ENCODE results near the gene HP1BP3. TPM values are rescaled to one million over a fixed set of nuclear protein-coding genes. Genes with fewer than 3 reads are reported as not detected.
A peak's percentile ranks its signal among the peaks of the same experiment; 100 is the strongest.

The HP1BP3 gene
- 100 to 1,000 TPM; 224 to 317 (median 281) TPM for total RNA-seq

GRCh38 chr1:20787029-20787839 lies at the start of gene HP1BP3:
Gene HP1BP3, minus strand, starts transcription at chr1:20787307. Its CDS starts 6,867 bp downstream, at chr1:20780440.
- Histone ChIP-seq H3K4me3 (peak within 1 kb of the TSS; percentile 76 to 93 (median 90)), H3K4me1 (peaks cover 4 to 13% of the 10 kb centered on the region in 2 donors), H3K9me3 (no peaks in the 10 kb centered on the region), H3K27ac (peak within 1 kb of the TSS; percentile 94 to 98), H3K27me3 (no peaks in the 10 kb centered on the region), H3K36me3 (no peaks in the 10 kb centered on the region)
- intact Hi-C loops (cut with DNase I; ENCODE audit: low total_unique reads): no loop called here
- peak; percentile 63 to 67 for DNase-seq (ENCODE audit: low spot score in 2 of 2)
- TF ChIP-seq POLR2A (IDR thresholded peaks at IDR 0.05): no peak
- peak in 1 of 3 donors; percentile 2 for TF ChIP-seq POLR2AphosphoS5 (IDR thresholded peaks at IDR 0.05)
- no peak for TF ChIP-seq CTCF (IDR thresholded peaks at IDR 0.05)

GRCh38 chr1:20836230-20836629 lies 49.1 kb upstream of the HP1BP3 start:
- Histone ChIP-seq H3K27me3 (no peaks in the 10 kb centered on the region), H3K4me3 (no peak overlapping the region), H3K27ac (no peak overlapping the region), H3K4me1 (no peaks in the 10 kb centered on the region), H3K9me3 (no peaks in the 10 kb centered on the region), H3K36me3 (no peaks in the 10 kb centered on the region)
- intact Hi-C loops (cut with DNase I; ENCODE audit: low total_unique reads): no loop called here
- no peak for DNase-seq (ENCODE audit: low spot score in 2 of 2)
- TF ChIP-seq POLR2A (IDR thresholded peaks at IDR 0.05) (no peak), CTCF (IDR thresholded peaks at IDR 0.05) (no peak), POLR2AphosphoS5 (IDR thresholded peaks at IDR 0.05) (no peak)

- TF ChIP-seq POLR2AphosphoS5 (IDR thresholded peaks at IDR 0.05) (no peak), CTCF (IDR thresholded peaks at IDR 0.05) (no peak), POLR2A (IDR thresholded peaks at IDR 0.05) (no peak)
- no peaks in the 10 kb centered on the region for H3K27me3 ChIP-seq
- no peaks in the 10 kb centered on the region for H3K4me1 ChIP-seq
- no peaks in the 10 kb centered on the region for H3K36me3 ChIP-seq
- intact Hi-C loops (cut with DNase I; ENCODE audit: low total_unique reads): no loop called here
- H3K9me3 ChIP-seq: no peaks in the 10 kb centered on the region
- no peak for DNase-seq (ENCODE audit: low spot score in 2 of 2)
- H3K27ac ChIP-seq: no peak overlapping the region
- H3K4me3 ChIP-seq: no peak overlapping the region
Observed at GRCh38 chr1:20834780-20835179, 47.7 kb upstream of the HP1BP3 start.

- H3K4me3 ChIP-seq: no peak overlapping the region
- H3K27ac ChIP-seq: no peak overlapping the region
- TF ChIP-seq POLR2A (IDR thresholded peaks at IDR 0.05): no peak
- no peak for TF ChIP-seq CTCF (IDR thresholded peaks at IDR 0.05)
- TF ChIP-seq POLR2AphosphoS5 (IDR thresholded peaks at IDR 0.05): no peak
- no peaks in the 10 kb centered on the region for H3K4me1 ChIP-seq
- H3K36me3 ChIP-seq: no peaks in the 10 kb centered on the region
- DNase-seq (ENCODE audit: low spot score in 2 of 2): no peak
- H3K27me3 ChIP-seq: no peaks in the 10 kb centered on the region
- H3K9me3 ChIP-seq: no peaks in the 10 kb centered on the region
- intact Hi-C loops (cut with DNase I; ENCODE audit: low total_unique reads): no loop called here
Observed at GRCh38 chr1:20834192-20834591, 47.1 kb upstream of the HP1BP3 start.

- Histone ChIP-seq H3K4me3 (no peak overlapping the region), H3K9me3 (no peaks in the 10 kb centered on the region), H3K36me3 (no peaks in the 10 kb centered on the region), H3K27ac (no peak overlapping the region), H3K4me1 (no peaks in the 10 kb centered on the region), H3K27me3 (no peaks in the 10 kb centered on the region)
- intact Hi-C loops (cut with DNase I; ENCODE audit: low total_unique reads): no loop called here
- TF ChIP-seq POLR2AphosphoS5 (IDR thresholded peaks at IDR 0.05) (no peak), POLR2A (IDR thresholded peaks at IDR 0.05) (no peak), CTCF (IDR thresholded peaks at IDR 0.05) (no peak)
- no peak for DNase-seq (ENCODE audit: low spot score in 2 of 2)
Observed at GRCh38 chr1:20830378-20830777, 43.3 kb upstream of the HP1BP3 start.

Measured in breast epithelium (tissue), 4 donors.